Fibroblast of skin of scalp (primary cell): ENCODE data around the gene TSR3.
A peak's percentile ranks its signal among the peaks of the same experiment; 100 is the strongest.

Experiments
- DNase-seq: peaks from one replicate; pipeline ENCODE4 v3.0.0-alpha.2; 2013

TSR3 gene

GRCh38 chr16:1308036-1308976, 43.4 kb downstream of the TSR3 start:
- no peak for DNase-seq

- DNase-seq: no peak
Measured at GRCh38 chr16:1306334-1306733, 45.3 kb downstream of the TSR3 start.

GRCh38 chr16:1305823-1306222, 45.9 kb downstream of the TSR3 start:
- DNase-seq: no peak

- DNase-seq: no peak
Measured at GRCh38 chr16:1301562-1301961, 50.1 kb downstream of the TSR3 start.

- DNase-seq: peak; percentile 36
Measured at GRCh38 chr16:1300664-1301476, 50.8 kb downstream of the TSR3 start.

- no peak for DNase-seq
Measured at GRCh38 chr16:1299868-1300203, 51.8 kb downstream of the TSR3 start.
